HT1080 (cell line): ENCODE data around the gene LAPTM4A. TPM values are rescaled to one million over a fixed set of nuclear protein-coding genes. Genes with fewer than 3 reads are reported as not detected.
"Not testable (repeated sequence)": the region's sequence is repeated elsewhere in the genome, so short reads cannot be mapped to it uniquely, and the experiment has no call there.

ENCODE experiments used
- DNase-seq: peaks from one replicate; pipeline ENCODE4 v3.0.0-alpha.2; 2015; ENCODE audit warnings: low read depth
- total RNA-seq: library from RNA; depleted of rRNA; stranded (reverse); fragments of >200 nt; shearing (Covaris generic); gene quantifications from 2 replicates; pipeline ENCODE4 v1.2.3, GENCODE V29; 2014

The LAPTM4A gene
- total RNA-seq, 1 experiment from 2014 or later: 36.6 TPM

DNA sequence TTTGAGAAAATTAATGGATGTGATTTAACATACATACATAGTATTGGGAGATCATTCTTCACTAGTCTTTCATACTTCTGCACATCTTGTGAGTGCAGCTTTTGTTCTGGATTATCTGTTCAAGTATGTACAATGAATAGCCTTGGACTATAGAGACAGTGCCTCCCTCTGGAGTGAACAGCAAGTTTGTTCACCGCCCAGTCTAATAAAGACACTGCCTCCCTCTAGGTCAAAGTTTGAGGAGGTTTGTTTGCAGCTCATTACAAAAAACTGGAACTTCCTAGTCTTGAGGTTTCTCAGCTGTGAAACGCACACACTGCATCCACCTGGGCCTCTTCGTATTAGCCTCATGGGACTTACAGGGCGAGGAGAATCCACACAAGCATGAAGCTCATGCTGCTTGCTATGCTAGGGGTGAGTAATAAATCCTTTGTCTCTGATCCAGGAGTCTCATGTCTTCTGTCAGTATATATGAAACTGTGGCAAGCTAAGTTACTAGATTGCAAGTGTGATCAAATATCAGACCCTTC is 26.0 kb upstream of the LAPTM4A start:
- no peak for DNase-seq

DNA sequence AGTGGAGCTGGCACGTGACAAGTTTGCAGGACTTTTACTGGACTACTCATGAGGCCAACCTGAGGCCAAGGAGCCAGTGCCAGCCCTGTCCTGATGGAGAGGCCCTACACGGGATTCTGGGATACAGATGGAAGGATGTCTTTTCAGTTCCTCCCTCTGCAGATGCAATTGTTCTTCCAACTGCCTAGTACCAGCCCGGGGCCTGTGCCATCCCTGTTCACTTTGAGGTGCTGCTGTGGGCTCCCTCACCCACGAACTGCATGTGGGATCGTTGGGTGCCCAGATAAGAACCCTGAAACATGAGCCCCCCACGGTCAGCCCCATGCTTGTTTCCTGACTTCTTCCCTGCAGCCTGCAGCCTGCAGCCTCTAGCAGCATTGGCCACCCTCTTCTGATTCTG is 25.3 kb upstream of the LAPTM4A start:
- no peak for DNase-seq

DNA sequence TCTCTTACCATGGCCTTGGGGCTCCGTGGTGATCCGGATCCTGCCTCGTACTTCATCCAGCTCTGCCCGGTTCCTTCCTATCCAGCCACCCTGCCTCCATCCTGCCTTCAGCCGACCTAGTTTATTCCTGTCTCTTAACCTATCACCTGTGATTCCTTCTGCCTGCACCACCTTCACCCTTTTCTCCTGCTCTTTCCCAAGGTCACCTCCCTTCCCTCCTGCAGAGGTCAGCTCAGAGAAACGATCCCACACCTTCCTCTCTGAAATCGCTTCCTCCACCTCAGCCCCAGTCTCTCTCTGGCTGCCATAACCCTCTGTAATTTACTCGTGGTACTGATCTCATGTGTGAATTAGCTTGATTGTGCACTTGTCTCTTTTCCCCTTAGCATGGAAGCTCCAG is 23.5 kb upstream of the LAPTM4A start:
- DNase-seq: no peak

DNA sequence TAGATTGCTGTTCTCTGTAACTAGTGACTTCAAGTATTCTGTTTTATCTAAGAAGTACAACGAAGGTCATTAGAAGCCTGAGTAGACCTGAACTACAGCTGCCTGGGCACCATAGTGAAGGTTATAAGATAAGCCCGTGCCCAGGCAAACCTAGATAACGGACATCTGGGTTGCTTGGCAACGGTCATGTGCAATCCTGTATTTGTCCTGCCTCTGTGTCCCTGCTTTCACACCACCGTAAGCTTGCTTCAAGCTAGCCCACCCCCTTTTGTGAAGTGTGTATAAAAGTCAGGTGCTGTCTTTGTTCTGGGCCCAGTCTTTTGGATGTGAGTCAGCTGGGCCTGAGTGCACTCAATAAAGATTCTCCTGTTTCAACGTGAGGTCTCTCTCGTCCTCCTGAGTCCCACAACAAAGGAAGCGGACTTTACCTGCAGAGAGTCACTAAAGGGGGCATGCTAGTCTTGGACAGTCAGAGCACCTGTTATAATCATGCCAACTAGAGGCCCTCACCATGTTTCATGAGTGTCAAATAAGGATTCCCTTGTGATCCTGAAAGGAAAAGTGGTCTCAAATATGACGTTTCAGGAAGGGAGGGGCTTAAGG is 22.7 kb upstream of the LAPTM4A start:
- DNase-seq: not testable (repeated sequence)

DNA sequence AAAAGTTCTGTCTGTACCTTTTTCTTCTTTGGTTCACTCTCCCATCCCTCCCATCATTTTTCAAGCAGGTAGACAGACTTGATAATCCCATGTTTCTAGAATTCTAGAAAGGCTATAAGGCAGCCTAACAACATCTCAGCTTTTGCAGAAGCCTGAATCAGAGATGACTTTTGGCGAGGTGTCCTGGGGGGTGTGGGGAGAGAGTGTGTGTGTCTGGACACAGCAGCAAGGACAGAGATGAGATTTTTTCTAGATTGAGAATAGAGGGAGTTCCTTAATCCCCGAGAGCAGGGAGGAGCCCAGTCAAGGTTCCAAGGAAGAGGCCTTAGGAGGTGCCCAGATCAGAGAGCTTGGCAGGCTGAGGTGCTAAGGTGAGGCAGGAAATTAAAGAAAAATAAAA is 22.0 kb upstream of the LAPTM4A start:
- DNase-seq: no peak

DNA sequence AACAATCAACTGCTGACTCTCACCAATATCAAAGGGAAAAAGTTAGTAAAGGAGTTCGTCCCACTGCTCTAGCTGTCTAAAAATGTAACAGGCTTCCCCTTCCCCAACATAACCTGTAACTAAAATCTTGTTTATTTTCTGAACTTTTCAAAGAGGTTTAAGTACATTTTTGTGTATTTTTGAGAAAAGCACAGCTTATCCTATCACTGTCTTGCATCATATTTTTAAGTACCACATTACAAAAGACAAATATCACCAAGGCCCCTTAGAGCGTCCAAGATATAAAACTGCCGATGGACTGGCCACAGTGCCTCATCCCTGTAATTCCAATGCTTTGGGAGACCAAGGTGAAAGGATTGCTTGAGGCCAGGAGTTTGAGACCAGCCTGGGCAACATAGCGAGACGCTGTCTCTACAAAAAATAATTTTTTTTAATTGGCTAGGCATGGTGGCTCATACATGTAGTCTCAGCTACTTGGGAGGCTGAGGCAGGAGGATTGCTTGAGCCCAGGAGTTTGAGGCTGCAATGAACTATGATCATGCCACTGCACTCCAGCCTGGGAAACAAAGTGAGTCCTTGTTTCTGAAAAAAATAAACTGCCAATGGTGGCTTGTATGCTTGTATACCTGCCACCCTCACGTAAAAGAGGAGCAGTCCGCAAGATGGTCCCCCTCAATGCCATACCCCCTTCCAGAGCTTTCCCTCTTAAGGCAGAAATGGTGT is 21.2 kb upstream of the LAPTM4A start:
- no peak for DNase-seq

DNA sequence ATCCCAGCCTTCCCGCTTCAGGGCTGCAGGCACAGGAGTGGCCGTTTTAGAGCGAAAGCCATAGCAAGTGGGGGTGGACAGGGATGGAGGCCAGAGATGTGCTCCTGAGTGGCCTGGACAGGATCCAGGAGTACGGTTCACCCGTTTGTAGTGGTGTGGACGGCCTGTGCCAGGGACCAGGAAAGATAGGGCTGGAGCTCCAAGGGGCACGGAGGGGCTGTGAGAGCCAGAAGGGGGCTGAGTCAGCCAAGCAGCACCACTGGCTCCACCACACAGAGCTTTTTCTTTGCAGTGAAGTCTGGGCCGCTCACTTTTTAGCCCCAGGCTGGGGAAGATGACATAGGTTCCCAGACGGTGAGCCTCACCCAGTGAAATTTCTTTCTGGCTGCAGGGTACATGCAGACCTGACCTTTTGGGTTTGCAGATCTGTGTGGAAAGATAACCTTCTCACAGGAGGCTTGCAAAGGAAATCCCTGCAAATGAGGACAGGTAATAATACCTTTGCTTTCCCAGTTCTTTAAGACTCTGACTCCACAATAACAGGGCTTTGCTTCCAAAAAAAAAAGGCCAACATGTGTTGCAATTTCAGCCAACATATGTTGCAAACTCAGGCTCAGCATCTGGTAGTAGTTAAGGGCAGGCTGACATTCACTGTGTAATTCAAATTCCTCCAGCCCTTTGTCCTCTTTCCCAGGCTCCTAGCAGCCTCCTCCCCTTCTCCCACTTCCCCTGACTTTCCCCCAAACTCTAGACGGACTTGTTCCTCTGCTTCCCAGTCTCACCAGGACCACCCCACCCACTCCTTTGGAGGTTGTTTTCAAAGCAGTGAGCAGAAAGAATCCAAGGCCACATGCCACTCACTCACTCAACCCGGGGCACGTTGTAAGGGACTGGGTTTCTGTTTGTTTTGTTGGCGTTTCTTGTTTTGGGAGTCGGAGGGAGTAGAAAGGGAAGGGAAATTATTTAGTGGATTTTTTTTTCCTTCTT is 20.3 kb upstream of the LAPTM4A start:
- peak; percentile 48 for DNase-seq

DNA sequence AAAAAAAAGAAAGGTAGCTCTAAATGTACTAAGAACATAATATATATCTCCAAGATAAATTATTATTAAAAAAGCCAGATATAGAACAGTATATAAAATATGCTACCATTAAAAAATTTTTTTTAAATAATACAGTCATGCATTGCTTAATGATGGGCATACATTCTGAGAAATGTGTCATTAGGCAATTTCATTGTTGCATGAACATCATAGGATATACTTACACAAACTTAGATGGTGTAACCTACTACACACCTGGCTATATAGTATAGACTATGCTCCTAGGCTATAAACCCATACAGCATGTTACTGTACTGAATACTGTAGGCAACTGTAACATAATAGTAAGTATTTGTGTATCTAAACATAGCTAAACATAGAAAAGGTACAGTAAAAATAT is 18.3 kb upstream of the LAPTM4A start:
- no peak for DNase-seq

DNA sequence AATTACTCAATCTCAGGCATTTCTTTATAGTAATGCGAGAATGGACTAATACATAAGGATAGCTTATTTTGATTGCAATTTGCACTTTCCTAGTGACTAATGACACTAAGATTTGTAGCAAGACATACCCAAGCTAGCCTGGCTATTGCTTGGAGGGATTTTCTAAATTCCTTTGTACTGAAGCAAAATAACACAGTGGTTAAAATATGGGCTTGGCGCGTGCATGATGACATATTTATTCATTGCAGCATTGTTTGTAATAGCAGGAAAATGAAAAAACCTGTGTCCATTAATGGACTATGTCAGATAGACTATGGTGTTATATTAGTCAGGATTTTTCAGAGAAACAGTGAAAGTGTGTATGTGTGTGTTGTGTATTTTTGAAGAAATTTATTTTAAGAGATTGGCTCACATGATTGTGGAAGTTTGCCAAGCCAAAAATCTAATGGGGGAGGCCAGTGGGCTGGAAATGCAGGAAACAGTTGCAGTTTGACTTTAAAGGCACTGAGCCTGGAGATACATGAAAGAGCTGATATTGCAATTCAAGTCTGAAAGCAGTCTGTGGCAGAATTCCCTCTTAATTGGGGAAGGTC is 16.7 kb upstream of the LAPTM4A start:
- DNase-seq: peak; percentile 65

DNA sequence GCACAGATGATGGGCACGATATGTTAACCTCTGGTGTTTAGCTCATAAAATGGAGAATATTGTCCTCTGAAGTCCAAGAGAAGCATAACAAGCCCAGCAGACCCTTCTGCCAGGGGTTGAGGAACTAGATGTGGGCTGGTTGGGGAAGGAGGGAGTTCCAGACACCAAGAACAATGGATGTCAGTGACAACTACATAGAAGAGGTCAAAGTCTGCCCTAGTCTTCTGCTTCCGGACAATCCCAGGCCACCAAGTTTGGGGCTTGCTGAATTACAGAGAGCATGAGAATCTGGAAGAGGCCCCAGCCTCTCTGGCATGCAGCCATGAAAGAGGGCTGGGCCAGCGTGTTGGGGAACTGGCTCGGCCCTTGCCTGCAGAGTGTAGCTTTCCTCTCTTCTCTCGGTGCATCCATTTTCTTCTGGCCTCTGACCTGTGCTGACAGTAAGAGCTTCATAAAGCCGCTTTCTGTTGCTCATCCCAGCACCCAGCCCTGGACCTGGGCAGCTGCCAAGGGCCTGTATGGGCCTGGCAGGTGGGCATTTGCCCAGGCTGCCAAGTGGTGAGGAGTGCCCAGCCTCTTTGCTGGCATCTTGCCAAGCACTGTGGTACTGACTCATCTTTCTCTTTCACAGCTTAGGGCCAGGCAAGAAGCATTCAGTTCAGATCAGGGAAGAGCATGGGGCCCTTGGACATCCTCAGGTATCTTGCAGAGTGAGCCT is 14.6 kb upstream of the LAPTM4A start:
- DNase-seq: peak; percentile 95

DNA sequence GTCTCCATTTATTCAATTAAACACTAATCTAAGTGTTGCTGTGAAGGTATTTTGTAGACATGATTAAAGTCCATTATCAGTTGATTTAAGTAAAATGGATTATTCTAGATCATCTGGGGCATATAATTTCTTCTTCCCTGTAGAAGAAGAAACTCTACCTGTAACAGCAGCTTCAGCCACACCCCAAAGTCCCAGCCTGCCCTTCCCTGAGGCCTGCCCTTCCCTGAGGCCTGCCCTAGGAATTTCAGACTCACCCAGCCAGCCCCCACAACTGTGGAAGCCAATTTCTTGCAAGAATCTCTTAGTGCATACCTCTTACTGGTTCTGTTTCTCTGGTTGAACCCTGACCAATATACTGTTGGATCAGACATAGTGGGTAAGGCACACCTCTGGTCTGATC is 13.4 kb upstream of the LAPTM4A start:
- no peak for DNase-seq

DNA sequence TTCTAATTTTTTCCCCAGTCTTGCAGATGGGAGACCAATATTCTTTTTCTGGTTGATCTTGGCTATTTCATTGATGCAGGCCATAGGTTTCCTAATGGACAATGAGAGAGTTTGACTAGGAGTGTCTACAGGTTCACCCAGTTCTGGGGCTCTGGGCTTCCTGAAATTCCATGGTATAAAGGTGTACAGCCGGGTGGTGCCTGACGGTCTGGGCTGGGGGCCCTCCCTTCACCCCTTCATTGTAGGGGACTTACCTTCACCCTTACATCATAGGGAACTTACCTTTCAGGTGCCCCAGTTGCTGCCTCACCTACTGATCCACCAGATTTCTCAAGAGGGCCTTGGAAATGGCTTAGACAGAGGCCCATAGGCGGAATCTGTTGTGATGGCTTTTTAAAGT is 13.0 kb upstream of the LAPTM4A start:
- no peak for DNase-seq

DNA sequence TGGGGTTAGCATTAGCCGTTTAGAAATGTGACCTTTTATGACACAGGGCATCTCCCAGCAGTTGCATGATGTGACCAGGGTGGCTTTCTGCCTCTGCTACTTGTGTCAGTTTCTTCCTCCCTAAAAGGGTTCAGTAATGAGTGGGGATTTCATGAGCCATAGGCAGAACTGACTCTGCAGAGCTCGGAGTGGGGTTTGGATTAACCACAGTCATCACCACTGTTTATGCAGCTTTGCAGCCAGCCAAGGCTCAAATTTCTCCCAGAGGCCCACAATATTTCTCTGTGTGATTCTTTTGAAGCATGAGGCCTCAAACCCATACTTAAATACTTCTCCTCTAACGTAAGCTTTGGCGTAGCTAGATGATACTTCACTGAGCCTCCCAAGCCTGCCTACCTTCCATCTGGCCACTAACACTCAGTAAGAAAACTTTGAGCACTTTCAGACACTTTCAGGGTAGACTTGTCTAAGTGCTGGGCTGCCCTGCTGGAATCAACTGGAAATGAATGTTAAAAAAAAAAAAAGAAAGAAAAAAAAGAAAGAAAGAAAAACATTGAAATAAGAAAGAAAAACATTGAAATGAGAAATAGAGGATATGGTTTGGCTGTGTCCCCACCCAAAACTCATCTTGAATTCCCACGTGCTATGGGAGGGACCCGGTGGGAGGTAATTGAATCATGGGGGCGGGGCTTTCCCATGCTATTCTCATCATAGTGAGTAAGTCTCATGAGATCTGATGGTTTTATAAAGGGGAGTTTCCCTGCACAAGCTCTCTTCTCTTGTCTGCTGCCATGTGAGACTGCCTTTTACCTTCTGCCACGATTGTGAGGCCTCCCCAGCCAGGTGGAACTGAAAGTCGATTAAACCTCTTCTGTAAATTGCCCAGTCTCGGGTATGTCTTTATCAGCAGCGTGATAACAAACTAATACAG is 11.5 kb upstream of the LAPTM4A start:
- peak; percentile 32 for DNase-seq

DNA sequence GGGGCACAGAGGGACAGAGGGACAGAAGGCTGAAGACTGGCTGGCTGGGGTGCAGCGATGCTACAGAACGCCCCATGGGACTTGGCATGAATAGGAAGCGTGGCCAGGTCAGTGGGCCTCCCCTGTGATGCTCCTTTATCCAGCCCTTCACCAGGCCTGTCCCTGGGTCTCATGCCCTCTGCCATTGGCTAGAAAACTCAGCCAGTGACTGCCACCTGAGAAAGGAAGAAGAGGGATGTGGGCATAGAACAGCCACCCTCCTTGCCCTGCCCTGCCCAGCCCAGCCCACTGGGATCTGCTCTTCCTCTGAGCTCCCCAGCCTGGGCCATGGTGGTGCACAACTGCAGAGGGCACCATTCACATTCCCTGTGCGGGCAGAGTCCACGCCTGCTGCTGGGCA is 10.5 kb upstream of the LAPTM4A start:
- DNase-seq: no peak

DNA sequence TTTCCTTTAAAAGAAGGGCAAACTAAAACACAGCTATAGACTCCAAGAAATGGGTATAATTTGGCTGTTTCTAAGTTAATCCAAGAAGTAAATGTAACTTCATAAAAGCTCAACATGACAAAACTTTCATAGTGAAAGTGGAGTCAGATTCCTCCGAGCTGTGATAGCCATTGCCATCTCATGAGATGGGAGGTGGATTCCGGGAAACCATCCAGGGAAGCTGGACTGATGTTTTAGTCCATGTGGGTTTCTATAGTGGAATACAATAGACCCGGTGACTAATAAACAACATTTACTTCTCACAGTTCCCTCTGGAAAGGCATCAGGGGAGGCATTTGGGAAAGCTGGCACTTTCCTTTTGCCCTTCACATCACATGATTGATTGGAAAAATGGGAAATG is 10.0 kb upstream of the LAPTM4A start:
- DNase-seq: peak; percentile 26

DNA sequence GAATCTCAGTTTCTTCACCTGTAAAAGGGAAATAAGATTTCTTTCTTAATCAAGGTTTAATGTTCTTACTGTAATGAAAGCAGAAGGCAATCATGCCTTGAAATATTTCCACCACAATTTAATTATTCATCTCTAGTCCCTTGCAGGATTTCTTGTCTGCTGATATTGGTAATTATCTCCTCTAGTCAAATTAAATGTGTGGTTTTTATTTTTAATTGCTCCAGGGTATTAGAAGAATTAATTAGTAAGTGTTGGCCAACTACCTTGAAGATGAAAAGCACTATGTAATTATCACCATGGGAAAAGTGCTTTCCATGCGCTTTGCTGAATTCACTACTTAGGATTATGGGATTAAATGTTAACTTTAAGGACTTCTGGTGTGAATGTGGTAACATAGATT is 8.7 kb upstream of the LAPTM4A start:
- DNase-seq: no peak

DNA sequence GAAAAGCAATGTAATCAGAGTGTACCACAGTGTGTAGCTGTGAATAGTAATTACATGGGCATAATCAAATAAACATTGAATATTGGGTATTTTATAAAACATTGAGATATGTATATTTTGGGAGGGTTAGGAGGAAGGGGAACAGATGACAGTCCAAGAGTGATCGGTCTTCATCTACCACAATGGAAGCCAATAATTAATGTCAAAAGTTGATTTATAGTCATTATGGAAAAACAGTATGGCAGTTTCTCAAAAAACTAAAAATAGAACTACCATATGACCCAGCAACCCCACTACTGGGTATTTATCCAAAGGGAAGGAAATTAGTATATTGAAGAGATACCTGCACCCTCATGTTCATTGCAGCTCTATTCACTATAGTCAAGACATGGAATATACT is 5.8 kb upstream of the LAPTM4A start:
- DNase-seq: no peak

DNA sequence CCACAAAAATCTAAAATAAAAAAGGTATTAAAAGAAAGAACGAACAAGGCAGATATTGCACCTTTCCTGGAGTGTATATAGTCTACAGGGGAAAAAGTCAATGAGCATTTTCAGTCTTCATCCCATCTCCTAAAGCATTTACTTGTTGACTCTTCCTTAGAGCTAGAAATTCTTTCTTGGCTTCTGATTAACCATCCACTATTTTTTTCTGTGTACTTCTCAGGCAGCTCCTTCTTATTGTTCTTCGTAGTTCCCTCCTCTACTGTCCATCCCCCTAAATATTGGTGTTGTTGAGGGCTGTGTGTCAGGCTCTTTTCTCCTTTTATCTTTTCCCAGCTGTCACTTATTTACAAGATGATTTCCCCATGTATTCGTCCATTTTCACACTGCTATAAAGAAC is 3.5 kb upstream of the LAPTM4A start:
- no peak for DNase-seq

DNA sequence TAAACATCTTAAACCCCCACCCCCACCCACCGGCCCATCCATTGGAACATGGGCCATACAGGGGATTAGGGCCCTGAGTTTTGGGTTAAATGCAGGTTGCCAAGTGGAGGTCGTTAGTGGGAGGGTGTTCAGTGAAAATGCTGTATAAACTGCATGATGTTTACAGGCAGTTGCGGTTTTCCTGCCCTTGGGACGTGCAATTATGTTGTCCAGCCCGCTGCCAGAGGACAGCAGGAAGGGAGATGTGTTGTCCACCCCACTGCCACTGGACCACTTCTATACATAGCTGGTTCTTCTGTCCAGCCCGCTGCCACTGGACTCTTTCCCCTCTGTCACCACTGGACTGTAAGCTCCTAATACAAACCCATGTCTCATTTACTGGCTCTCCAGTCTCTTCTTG is 2.7 kb upstream of the LAPTM4A start:
- DNase-seq: no peak

DNA sequence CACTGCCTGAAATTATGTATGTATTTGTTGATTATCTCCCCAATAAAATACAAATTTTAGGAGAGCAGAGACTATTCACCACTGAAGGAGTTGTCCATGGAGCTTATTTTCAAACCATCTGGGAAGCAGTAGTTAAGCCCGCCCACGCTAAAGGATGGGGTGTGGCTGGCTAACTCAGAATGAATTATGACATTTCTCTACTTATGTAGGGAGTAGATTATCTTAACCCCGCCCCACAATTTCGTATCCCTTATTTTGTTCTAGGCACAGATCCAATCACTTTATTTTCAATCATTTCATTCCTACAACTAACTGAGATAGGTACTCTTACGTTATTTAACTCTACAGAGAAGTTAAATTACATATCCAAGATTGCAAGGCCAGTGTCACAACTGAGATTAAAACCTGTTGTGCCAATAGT is 1.4 kb upstream of the LAPTM4A start:
- peak; percentile 60 for DNase-seq
